Smooth muscle cell (in vitro differentiated cells): Measurements from ENCODE around the gene ING1. TPM values are rescaled to one million over a fixed set of nuclear protein-coding genes. Genes with fewer than 3 reads are reported as not detected.
A peak's percentile ranks its signal among the peaks of the same experiment; 100 is the strongest.

Source experiments
- DNase-seq: peaks from one replicate; lab custom pipeline; 2025; ENCODE audit not compliant: unreplicated experiment; lab: John Stamatoyannopoulos, UW
- H2AFZ ChIP-seq: fragments of 200-600 bp; sonication (generic); 2 replicates; pipeline ENCODE4 v1.6.0; 2016; ENCODE audit warnings: antibody characterized with exemption, low read depth, mild to moderate bottlenecking
- H3F3A ChIP-seq: fragments of 200-600 bp; sonication (generic); 2 replicates; pipeline ENCODE4 v1.6.0; 2017; ENCODE audit warnings: antibody characterized with exemption, low read depth
- H3K27ac ChIP-seq: fragments of 200-600 bp; sonication (generic); 2 replicates; pipeline ENCODE4 v1.5.1; 2016; ENCODE audit warnings: low read depth, mild to moderate bottlenecking
- H3K27me3 ChIP-seq: fragments of 200-600 bp; sonication (generic); 2 replicates; pipeline ENCODE4 v1.6.1; 2016; ENCODE audit warnings: low read depth, mild to moderate bottlenecking
- H3K36me3 ChIP-seq: fragments of 200-600 bp; sonication (generic); 2 replicates; pipeline ENCODE4 v1.5.1; 2016; ENCODE audit warnings: low read depth
- H3K4me1 ChIP-seq: fragments of 200-600 bp; sonication (generic); 2 replicates; pipeline ENCODE4 v1.5.1; 2016; ENCODE audit warnings: low read depth
- H3K4me2 ChIP-seq: fragments of 200-600 bp; sonication (generic); 2 replicates; pipeline ENCODE4 v1.6.0; 2016; ENCODE audit warnings: mild to moderate bottlenecking
- H3K4me3 ChIP-seq: fragments of 200-600 bp; sonication (generic); 2 replicates; pipeline ENCODE4 v1.5.1; 2016; ENCODE audit warnings: mild to moderate bottlenecking
- H3K79me2 ChIP-seq: fragments of 200-600 bp; sonication (generic); 2 replicates; pipeline ENCODE4 v1.6.0; 2016; ENCODE audit warnings: low read depth, mild to moderate bottlenecking
- H3K9ac ChIP-seq: fragments of 200-600 bp; sonication (generic); 2 replicates; pipeline ENCODE4 v1.6.0; 2016; ENCODE audit warnings: low read depth
- H3K9me3 ChIP-seq: fragments of 200-600 bp; sonication (generic); replicated peaks from 2 replicates; pipeline ENCODE4 v1.5.1; 2016; ENCODE audit warnings: low read depth
- H4K20me1 ChIP-seq: fragments of 200-600 bp; sonication (generic); 2 replicates; pipeline ENCODE4 v1.6.0; 2016; ENCODE audit warnings: low read depth
- CTCF ChIP-seq: fragments of 200-600 bp; sonication (generic); IDR thresholded peaks from 2 replicates; pipeline ENCODE4 v1.5.1; 2017; ENCODE audit warnings: borderline replicate concordance, mild to moderate bottlenecking, antibody characterized with exemption; ENCODE audit not compliant: insufficient read depth, poor library complexity, severe bottlenecking
- WGBS: methylation state at CpG from one replicate; pipeline ENCODE4 v1.1.7; 2016; ENCODE audit warnings: low lambda C conversion rate; 5-methylcytosine and 5-hydroxymethylcytosine counted together
- polyA plus RNA-seq: library from polyadenylated mRNA; unstranded; fragments of >200 nt; fragmentation: Nextera tagmentation; extraction: Ambion mirVana; gene quantifications from 2 replicates; pipeline ENCODE4 v1.2.1, GENCODE V29; 2016
- total RNA-seq: library from RNA; depleted of rRNA; stranded (reverse); fragments of >200 nt; gene quantifications from 2 replicates; pipeline ENCODE4 v1.2.3, GENCODE V29; 2014

ING1 gene
- total and polyA plus RNA-seq, 2 experiments from 2014 or later = 13.8 to 29.3 TPM

- no peaks in the 10 kb centered on the region for H3K36me3 ChIP-seq
- H3F3A ChIP-seq = no peaks in the 10 kb centered on the region
- H3K4me1 ChIP-seq = no peaks in the 10 kb centered on the region
- H3K4me2 ChIP-seq = no peak overlapping the region
- no peak overlapping the region for H2AFZ ChIP-seq
- TF ChIP-seq CTCF = no peak
- WGBS = 95% methylated on average over 8 of the region's 8 CpGs
- no peaks in the 10 kb centered on the region for H3K9me3 ChIP-seq
- H3K27me3 ChIP-seq = no peaks in the 10 kb centered on the region
- DNase-seq = no peak
- peaks cover 3% of the 10 kb centered on the region for H3K79me2 ChIP-seq
- no peak overlapping the region for H3K27ac ChIP-seq
- H3K9ac ChIP-seq = no peak overlapping the region
- H3K4me3 ChIP-seq = no peak overlapping the region
- peaks cover 16% of the 10 kb centered on the region for H4K20me1 ChIP-seq
Observed at GRCh38 chr13:110684388-110685056, 29.0 kb upstream of the ING1 start.

- Histone ChIP-seq H3K79me2 (peaks cover 3% of the 10 kb centered on the region), H3K9me3 (no peaks in the 10 kb centered on the region), H3F3A (no peaks in the 10 kb centered on the region), H4K20me1 (peaks cover 16% of the 10 kb centered on the region), H3K9ac (no peak overlapping the region), H3K36me3 (no peaks in the 10 kb centered on the region), H2AFZ (no peak overlapping the region), H3K4me2 (no peak overlapping the region), H3K4me1 (no peaks in the 10 kb centered on the region), H3K4me3 (no peak overlapping the region), H3K27ac (peak overlapping the region; percentile 28), H3K27me3 (no peaks in the 10 kb centered on the region)
- WGBS = 83% methylated on average over 11 of the region's 11 CpGs
- no peak for TF ChIP-seq CTCF
- DNase-seq = no peak
Observed at GRCh38 chr13:110685305-110686020, 28.0 kb upstream of the ING1 start.

GRCh38 chr13:110687736-110688135, 25.8 kb upstream of the ING1 start:
- Histone ChIP-seq H3F3A (no peaks in the 10 kb centered on the region), H3K4me3 (no peak overlapping the region), H3K4me1 (no peaks in the 10 kb centered on the region), H3K79me2 (peaks cover 3% of the 10 kb centered on the region), H2AFZ (no peak overlapping the region), H4K20me1 (peaks cover 16% of the 10 kb centered on the region), H3K27ac (no peak overlapping the region), H3K27me3 (no peaks in the 10 kb centered on the region), H3K4me2 (no peak overlapping the region), H3K9me3 (no peaks in the 10 kb centered on the region), H3K9ac (no peak overlapping the region), H3K36me3 (no peaks in the 10 kb centered on the region)
- TF ChIP-seq CTCF = no peak
- DNase-seq = no peak
- WGBS = 96% methylated on average over 16 of the region's 16 CpGs
